Retinal pigment epithelial cell (primary cell): ENCODE measurements around the gene DLK2.
"Not testable (repeated sequence)": the region's sequence is repeated elsewhere in the genome, so short reads cannot be mapped to it uniquely, and the experiment has no call there.

Source experiments
- DNase-seq: peaks from one replicate; pipeline ENCODE4 v3.0.0-alpha.2; 2010; ENCODE audit warnings: low read depth
- H3K4me3 ChIP-seq: 2 replicates; pipeline ENCODE4 v1.5.1; 2011; ENCODE audit warnings: mild to moderate bottlenecking, low read length, control low read depth, moderate library complexity
- CTCF ChIP-seq: conservative IDR thresholded peaks from 2 replicates; pipeline ENCODE4 v1.5.1; 2011; ENCODE audit warnings: low read depth, low read length, control low read depth, inconsistent platforms

Gene DLK2

GRCh38 chr6:43469947-43470346, 14.6 kb upstream of the DLK2 start:
- no peak for TF ChIP-seq CTCF
- no peak for DNase-seq

GRCh38 chr6:43468748-43469681, 13.7 kb upstream of the DLK2 start:
- no peak for DNase-seq
- no peak for TF ChIP-seq CTCF
- H3K4me3 ChIP-seq = no peak overlapping the region

More at GRCh38 chr6:43469947-43470346, 14.6 kb upstream of the DLK2 start:
- no peak overlapping the region for H3K4me3 ChIP-seq

GRCh38 chr6:43468240-43468639, 12.9 kb upstream of the DLK2 start:
- H3K4me3 ChIP-seq = no peak overlapping the region
- DNase-seq = no peak
- TF ChIP-seq CTCF = no peak

GRCh38 chr6:43467752-43468151, 12.4 kb upstream of the DLK2 start:
- no peak overlapping the region for H3K4me3 ChIP-seq
- no peak for DNase-seq
- TF ChIP-seq CTCF = no peak

- H3K4me3 ChIP-seq, DNase-seq: not testable (repeated sequence)
Measured at GRCh38 chr6:43467265-43467664, 11.9 kb upstream of the DLK2 start.

GRCh38 chr6:43465948-43466347, 10.6 kb upstream of the DLK2 start:
- TF ChIP-seq CTCF = no peak
- H3K4me3 ChIP-seq = no peak overlapping the region
- no peak for DNase-seq

- no peak for TF ChIP-seq CTCF
Measured at GRCh38 chr6:43464337-43464736, 9.0 kb upstream of the DLK2 start.

More at GRCh38 chr6:43464337-43464736, 9.0 kb upstream of the DLK2 start:
- H3K4me3 ChIP-seq = no peak overlapping the region
- no peak for DNase-seq
